RWPE1 (cell line): ENCODE data around the gene C16orf92.
A peak's percentile ranks its signal among the peaks of the same experiment; 100 is the strongest.

ENCODE experiments used
- CTCF ChIA-PET: fragments of 350-600 bp; sonication (Branson Sonifier 250); formaldehyde crosslinking; extraction: SDS; loops from one replicate; lab custom pipeline; 2021; lab: Yijun Ruan, JAX
- POLR2A ChIA-PET: fragments of 400-600 bp; formaldehyde crosslinking; extraction: SDS; loops from one replicate; lab custom pipeline; 2020; ENCODE audit warnings: antibody characterized with exemption; ENCODE audit not compliant: low non-redundant PET; lab: Yijun Ruan, JAX
- DNase-seq: peaks from one replicate; pipeline ENCODE4 v3.0.0; 2012; ENCODE audit warnings: low spot score
- H3K27ac ChIP-seq: fragments of 450-650 bp; 2 replicates; pipeline ENCODE4 v1.5.1; 2017
- TF ChIP-seq, protein P1 (sequence below): fragments of 450-650 bp; conservative IDR thresholded peaks from 2 replicates; pipeline ENCODE4 v1.5.1; 2017; ENCODE audit warnings: low read depth, mild to moderate bottlenecking

C16orf92 gene

DNA sequence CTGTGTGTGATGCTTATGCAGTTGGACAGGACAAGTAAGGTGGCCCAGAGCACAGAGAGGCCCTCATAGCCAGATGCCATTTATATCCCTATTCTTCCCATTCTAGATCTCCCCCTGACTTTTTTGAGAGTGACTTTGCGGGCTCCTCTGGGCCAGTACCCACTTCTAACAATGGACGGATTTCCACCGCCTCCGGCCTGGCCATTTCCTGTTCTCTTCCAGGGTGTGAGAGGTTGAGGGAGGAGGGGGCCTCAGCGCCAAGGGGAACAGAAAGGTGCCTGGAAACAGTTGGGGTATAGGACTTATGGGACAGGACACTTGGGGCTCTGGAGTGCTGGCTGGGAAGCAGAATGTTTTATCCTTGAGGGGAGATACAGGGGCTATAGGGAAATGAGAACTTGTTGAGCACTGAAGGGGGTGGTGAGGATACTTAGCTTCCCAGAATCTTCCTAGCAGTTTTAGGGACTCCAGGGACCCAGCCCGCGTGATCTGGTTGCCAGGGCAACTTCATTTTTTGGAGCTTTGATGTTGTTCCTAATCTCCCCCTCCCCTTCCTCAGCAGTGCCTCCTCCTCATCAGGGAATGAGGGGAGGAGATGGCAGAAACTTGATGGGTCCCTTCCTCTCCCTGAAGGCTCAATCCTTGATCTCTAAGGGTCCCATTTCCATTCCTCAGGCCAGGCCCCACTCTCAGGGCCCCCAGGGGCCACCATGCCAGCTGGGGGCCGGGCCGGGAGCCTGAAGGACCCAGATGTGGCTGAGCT is 45.8 kb upstream of the C16orf92 start:
- no peak overlapping the region for H3K27ac ChIP-seq
- no peak for DNase-seq
- CTCF ChIA-PET = interaction anchor here (0.5 kb wide), 1 partner anchor 48 kb away, joined by 4 read pairs; no protein-coding TSS in a partner anchor
- TF ChIP-seq, protein P1, sequence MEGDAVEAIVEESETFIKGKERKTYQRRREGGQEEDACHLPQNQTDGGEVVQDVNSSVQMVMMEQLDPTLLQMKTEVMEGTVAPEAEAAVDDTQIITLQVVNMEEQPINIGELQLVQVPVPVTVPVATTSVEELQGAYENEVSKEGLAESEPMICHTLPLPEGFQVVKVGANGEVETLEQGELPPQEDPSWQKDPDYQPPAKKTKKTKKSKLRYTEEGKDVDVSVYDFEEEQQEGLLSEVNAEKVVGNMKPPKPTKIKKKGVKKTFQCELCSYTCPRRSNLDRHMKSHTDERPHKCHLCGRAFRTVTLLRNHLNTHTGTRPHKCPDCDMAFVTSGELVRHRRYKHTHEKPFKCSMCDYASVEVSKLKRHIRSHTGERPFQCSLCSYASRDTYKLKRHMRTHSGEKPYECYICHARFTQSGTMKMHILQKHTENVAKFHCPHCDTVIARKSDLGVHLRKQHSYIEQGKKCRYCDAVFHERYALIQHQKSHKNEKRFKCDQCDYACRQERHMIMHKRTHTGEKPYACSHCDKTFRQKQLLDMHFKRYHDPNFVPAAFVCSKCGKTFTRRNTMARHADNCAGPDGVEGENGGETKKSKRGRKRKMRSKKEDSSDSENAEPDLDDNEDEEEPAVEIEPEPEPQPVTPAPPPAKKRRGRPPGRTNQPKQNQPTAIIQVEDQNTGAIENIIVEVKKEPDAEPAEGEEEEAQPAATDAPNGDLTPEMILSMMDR = no peak
- POLR2A ChIA-PET = no interaction called here

DNA sequence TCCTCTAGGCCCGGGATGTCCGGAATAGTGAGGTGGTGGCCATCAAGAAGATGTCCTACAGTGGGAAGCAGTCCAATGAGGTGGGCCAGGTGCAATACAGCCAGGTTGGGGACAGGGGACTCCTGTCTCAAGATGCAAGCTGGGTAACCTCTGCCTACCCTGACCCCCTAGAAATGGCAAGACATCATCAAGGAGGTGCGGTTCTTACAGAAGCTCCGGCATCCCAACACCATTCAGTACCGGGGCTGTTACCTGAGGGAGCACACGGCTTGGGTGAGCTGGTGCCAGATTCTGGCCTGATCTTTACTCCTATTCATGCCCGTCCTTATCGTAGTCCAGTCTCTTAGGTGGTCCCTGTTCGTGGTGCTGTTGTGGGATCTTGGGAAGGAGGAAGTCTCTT is 44.9 kb upstream of the C16orf92 start:
- CTCF ChIA-PET = interaction anchor here (0.5 kb wide), 1 partner anchor 49 kb away, joined by 4 read pairs; no protein-coding TSS in a partner anchor

DNA sequence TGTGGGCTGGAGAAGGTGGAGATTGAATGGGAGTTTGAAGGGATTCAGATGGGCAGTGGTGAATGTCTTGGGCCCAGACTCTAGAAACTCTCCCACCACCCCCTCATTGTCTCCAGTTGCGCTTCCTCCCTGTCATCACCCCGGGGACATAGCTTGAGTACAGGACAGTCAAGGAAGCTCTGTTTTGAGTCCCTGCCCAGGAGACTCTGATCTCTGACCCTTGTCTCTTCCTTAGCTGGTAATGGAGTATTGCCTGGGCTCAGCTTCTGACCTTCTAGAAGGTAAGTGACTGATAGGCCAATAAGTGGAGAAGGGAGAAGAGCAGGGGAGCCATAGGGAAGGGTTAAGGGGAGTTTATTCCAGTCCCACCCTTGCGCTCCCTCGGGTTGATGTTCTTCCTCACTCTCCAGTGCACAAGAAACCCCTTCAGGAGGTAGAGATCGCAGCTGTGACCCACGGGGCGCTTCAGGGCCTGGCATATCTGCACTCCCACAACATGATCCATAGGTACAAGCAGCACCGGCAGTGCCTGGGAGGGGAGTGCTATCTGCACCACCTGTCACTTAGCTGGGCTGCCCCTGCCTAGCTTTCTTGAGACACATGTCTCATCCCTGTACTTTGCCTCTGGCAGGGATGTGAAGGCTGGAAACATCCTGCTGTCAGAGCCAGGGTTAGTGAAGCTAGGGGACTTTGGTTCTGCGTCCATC is 44.3 kb upstream of the C16orf92 start:
- H3K27ac ChIP-seq = 0 out of 2 replicates have a peak overlapping the region, but pooled peaks have one; percentile 2
- TF ChIP-seq, protein P1 = no peak
- DNase-seq = no peak
- ChIA-PET POLR2A (no interaction called here), CTCF (no interaction called here)

More for the DNA sequence above, 44.9 kb upstream of the C16orf92 start:
- TF ChIP-seq, protein P1 = no peak
- H3K27ac ChIP-seq = 0 out of 2 replicates have a peak overlapping the region, but pooled peaks have one; percentile 2
- DNase-seq = no peak
- POLR2A ChIA-PET = no interaction called here

DNA sequence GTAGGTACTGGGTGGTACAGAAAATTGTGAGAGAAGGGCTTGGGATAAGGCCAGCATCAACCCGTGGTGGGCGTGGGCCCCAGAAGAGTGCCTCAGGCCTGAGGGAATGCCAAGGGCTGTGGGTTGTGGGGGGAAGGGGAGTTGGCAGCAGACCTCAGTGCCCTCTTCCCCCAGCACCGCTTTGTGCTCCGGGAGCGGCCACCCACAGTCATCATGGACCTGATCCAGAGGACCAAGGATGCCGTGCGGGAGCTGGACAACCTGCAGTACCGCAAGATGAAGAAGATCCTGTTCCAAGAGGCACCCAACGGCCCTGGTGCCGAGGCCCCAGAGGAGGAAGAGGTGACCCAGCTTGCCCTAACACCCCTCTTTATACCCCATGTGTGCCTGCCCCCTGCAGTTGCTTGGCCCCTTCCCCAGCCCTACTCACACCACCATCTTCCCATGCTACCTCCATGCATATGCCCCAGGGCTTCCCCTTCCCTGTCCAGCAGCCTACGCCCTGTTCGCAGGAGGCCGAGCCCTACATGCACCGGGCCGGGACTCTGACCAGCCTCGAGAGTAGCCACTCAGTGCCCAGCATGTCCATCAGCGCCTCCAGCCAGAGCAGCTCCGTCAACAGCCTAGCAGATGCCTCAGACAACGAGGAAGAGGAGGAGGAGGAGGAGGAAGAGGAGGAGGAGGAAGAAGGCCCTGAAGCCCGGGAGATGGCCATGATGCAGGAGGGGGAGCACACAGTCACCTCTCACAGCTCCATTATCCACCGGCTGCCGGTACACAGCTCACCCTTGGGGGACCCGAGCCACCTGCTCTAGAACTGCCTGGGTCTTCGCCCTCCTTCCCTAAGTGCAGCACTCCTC is 40.2 kb upstream of the C16orf92 start:
- 0 out of 2 replicates have a peak overlapping the region, but pooled peaks have one; percentile 13 for H3K27ac ChIP-seq
- TF ChIP-seq, protein P1 = no peak
- DNase-seq = no peak
- ChIA-PET CTCF (interaction anchor here (1.0 kb wide), 1 partner anchor 11 kb away, joined by 5 read pairs; no protein-coding TSS in a partner anchor), POLR2A (no interaction called here)

DNA sequence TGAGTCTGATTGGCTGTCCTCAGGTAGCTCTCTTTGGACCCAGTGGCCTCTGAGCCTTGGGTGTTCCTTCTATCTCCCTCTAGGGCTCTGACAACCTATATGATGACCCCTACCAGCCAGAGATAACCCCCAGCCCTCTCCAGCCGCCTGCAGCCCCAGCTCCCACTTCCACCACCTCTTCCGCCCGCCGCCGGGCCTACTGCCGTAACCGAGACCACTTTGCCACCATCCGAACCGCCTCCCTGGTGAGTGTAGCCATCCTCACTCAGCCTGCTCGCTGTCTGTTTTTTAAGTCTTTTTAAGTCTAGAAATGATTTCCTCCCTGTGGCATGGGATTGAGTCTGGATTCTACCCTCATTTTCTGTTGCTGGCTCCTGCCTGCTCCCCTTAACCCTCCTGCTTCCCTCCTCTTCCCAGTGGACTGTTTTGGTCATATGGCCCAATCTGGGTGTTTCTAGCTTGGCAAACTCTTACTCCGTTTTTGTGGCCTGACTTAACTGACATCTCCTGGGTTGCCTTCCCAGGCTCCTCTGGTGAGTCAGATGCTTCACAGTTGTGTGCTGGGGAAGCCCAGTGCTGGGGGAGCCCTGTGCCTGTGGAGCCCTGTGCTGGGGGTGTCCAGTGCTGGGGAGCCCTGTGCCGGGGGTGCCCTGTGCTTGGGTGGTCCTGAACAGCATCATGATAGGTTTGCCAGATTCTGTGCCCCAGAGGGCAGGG is 39.4 kb upstream of the C16orf92 start:
- H3K27ac ChIP-seq = peak overlapping the region; percentile 13; the same call in 1 of the 2 replicates
- TF ChIP-seq, protein P1 = no peak
- DNase-seq = no peak
- ChIA-PET CTCF (interaction anchor here (1.0 kb wide), 1 partner anchor 10 kb away, joined by 5 read pairs; no protein-coding TSS in a partner anchor), POLR2A (no interaction called here)
